SK-N-SH (cell line): ENCODE data around the gene STARD7.

ENCODE experiments used
- EZH2phosphoT487 ChIP-seq: fragments of 200-600 bp; sonication (generic); IDR thresholded peaks from 2 replicates; pipeline ENCODE4 v1.6.1; 2017; ENCODE audit warnings: low read depth, mixed run types, mild to moderate bottlenecking, antibody characterized with exemption, moderate library complexity, borderline replicate concordance
- GABPA ChIP-seq: IDR thresholded peaks from 2 replicates; pipeline ENCODE4 v1.4.0; 2012; ENCODE audit warnings: low read depth, mild to moderate bottlenecking
- NRF1 ChIP-seq: IDR thresholded peaks from 2 replicates; pipeline ENCODE4 v1.6.1; 2012; ENCODE audit warnings: low read depth, mild to moderate bottlenecking, low read length
- YY1 ChIP-seq: IDR thresholded peaks from 2 replicates; pipeline ENCODE4 v1.4.0; 2012; ENCODE audit warnings: low read depth, mild to moderate bottlenecking
- TF ChIP-seq, protein P1 (sequence below): fragments of 200-600 bp; sonication (generic); IDR thresholded peaks from 2 replicates; pipeline ENCODE4 v1.6.1; 2017; ENCODE audit warnings: antibody characterized with exemption, mild to moderate bottlenecking, moderate library complexity

DNA sequence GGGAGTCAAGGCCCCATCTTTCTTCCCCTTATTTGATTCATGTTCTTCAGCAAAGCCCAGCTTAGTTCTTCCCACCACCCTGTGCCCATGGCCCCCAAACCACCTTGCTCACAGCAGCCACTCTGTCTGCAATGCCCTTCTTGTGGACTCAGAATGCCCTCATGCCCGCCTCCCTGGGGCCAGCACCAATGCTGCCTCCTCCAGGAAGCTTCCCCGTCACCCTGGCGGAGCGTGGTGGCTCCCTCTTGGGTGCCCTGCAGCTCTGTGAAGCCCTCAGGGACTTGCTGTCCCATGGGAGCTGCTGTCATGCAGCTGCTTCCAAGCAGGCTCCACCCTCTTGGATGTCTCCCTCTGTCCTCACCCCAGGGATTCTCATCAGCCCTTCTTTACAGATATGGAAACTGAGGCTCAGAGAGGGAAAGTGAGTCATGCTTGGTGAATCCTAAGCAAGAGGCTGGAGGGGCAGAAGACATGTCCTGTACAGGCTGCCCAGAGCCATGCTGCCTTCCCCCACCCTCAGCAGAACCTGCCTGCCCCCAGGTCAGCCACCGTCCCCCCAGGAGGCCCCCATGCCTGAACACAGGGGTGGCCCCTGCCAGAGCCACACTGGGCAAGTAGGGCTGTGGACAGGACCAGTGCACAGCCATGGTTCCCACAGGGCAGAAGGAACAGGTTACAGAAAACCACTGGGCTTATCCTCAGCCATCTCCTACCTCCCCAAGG, 51.5 kb downstream of the STARD7 start:
- TF ChIP-seq, protein P1, sequence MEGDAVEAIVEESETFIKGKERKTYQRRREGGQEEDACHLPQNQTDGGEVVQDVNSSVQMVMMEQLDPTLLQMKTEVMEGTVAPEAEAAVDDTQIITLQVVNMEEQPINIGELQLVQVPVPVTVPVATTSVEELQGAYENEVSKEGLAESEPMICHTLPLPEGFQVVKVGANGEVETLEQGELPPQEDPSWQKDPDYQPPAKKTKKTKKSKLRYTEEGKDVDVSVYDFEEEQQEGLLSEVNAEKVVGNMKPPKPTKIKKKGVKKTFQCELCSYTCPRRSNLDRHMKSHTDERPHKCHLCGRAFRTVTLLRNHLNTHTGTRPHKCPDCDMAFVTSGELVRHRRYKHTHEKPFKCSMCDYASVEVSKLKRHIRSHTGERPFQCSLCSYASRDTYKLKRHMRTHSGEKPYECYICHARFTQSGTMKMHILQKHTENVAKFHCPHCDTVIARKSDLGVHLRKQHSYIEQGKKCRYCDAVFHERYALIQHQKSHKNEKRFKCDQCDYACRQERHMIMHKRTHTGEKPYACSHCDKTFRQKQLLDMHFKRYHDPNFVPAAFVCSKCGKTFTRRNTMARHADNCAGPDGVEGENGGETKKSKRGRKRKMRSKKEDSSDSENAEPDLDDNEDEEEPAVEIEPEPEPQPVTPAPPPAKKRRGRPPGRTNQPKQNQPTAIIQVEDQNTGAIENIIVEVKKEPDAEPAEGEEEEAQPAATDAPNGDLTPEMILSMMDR: no peak
- TF ChIP-seq GABPA (no peak), EZH2phosphoT487 (no peak), NRF1 (no peak), YY1 (no peak)
